ENCODE data around the gene DNAH9.

Gene DNAH9

DNA sequence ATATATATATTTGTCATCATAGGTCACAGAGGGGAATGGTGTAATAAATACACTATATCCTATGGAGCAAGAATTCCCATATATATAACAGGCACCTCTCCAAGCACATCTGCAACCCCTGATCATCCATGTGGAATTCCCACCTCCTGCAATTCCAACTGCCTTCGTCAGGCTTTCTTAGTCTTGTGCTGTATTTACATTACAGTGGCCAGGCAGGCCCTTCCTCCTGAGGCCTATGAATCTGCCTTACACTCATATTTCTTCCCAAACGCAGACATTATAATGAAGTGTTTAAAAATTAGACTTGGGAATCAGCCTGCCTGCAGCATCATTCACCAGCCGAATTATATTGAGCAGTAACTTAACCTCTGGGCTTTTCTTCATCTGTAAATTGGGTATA lies 19.3 kb upstream of the DNAH9 start:
- Histone ChIP-seq H4K20me1 (ENCODE audit: insufficient read depth, low read length) (no peaks in the 10 kb centered on the region), H3K4me2 (ENCODE audit: insufficient read depth, low read length) (no peak overlapping the region), H3K9ac (ENCODE audit: low read depth, low read length) (no peak overlapping the region), H3K27me3 (ENCODE audit: insufficient read depth, low read length, poor library complexity) (no peaks in the 10 kb centered on the region), H3K9me3 (ENCODE audit: insufficient read depth, low read length, severe bottlenecking) (peaks cover 17% of the 10 kb centered on the region), H3K4me1 (ENCODE audit: insufficient read depth, low read length) (no peaks in the 10 kb centered on the region), H3K27ac (ENCODE audit: low read length) (no peak overlapping the region), H3K4me3 (ENCODE audit: low read depth in 1 of 2, low read length in 2 of 2) (no peak overlapping the region), H2AFZ (ENCODE audit: low read depth, low read length) (no peak overlapping the region), H3K36me3 (ENCODE audit: insufficient read depth, low read length) (no peaks in the 10 kb centered on the region), H3K79me2 (ENCODE audit: insufficient read depth, low read length) (no peaks in the 10 kb centered on the region)
- DNase-seq (no peak), ATAC-seq (ENCODE audit: insufficient read depth, low read depth) (no peak)
- TF ChIP-seq CTCF (IDR thresholded peaks at IDR 0.05; ENCODE audit: borderline replicate concordance, extremely low read depth, low read length, poor library complexity, severe bottlenecking) (no peak), EZH2 (IDR thresholded peaks at IDR 0.05; ENCODE audit: borderline replicate concordance, low read depth, low read length, severe bottlenecking) (no peak)

DNA sequence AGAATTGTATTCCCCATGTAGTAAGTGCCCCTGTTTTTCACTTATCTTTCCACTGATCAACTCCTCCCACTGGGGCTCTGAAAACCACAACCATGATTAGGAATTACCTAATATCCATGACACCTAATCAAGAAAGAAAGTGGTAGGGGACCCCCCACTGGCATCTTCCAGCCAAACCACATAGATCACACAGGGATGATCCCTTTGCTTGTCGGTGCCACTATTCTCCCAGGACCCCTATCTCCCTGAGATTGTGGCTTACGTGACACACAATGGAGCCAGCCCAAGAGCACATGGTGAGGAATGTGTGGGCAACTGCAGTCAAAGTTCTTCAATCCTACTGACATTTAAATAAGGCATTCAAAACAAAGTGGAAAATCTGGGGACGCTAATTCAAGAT lies 17.6 kb upstream of the DNAH9 start:
- Histone ChIP-seq H3K4me2 (ENCODE audit: insufficient read depth, low read length) (no peak overlapping the region), H3K27ac (ENCODE audit: low read length) (no peak overlapping the region), H3K9ac (ENCODE audit: low read depth, low read length) (no peak overlapping the region), H2AFZ (ENCODE audit: low read depth, low read length) (no peak overlapping the region), H3K4me3 (ENCODE audit: low read depth in 1 of 2, low read length in 2 of 2) (no peak overlapping the region), H3K4me1 (ENCODE audit: insufficient read depth, low read length) (no peaks in the 10 kb centered on the region), H3K27me3 (ENCODE audit: insufficient read depth, low read length, poor library complexity) (no peaks in the 10 kb centered on the region), H3K36me3 (ENCODE audit: insufficient read depth, low read length) (no peaks in the 10 kb centered on the region), H3K79me2 (ENCODE audit: insufficient read depth, low read length) (no peaks in the 10 kb centered on the region), H4K20me1 (ENCODE audit: insufficient read depth, low read length) (no peaks in the 10 kb centered on the region), H3K9me3 (ENCODE audit: insufficient read depth, low read length, severe bottlenecking) (peaks cover 17% of the 10 kb centered on the region)
- DNase-seq (no peak), ATAC-seq (ENCODE audit: insufficient read depth, low read depth) (no peak)
- TF ChIP-seq EZH2 (IDR thresholded peaks at IDR 0.05; ENCODE audit: borderline replicate concordance, low read depth, low read length, severe bottlenecking) (no peak), CTCF (IDR thresholded peaks at IDR 0.05; ENCODE audit: borderline replicate concordance, extremely low read depth, low read length, poor library complexity, severe bottlenecking) (no peak)

GRCh38 chr17:11582217-11582616 lies 16.1 kb upstream of the DNAH9 start:
- Histone ChIP-seq H3K4me1 (ENCODE audit: insufficient read depth, low read length) (no peaks in the 10 kb centered on the region), H4K20me1 (ENCODE audit: insufficient read depth, low read length) (no peaks in the 10 kb centered on the region), H3K4me3 (ENCODE audit: low read depth in 1 of 2, low read length in 2 of 2) (no peak overlapping the region), H3K27me3 (ENCODE audit: insufficient read depth, low read length, poor library complexity) (no peaks in the 10 kb centered on the region), H3K79me2 (ENCODE audit: insufficient read depth, low read length) (no peaks in the 10 kb centered on the region), H3K27ac (ENCODE audit: low read length) (no peak overlapping the region), H3K36me3 (ENCODE audit: insufficient read depth, low read length) (no peaks in the 10 kb centered on the region), H2AFZ (ENCODE audit: low read depth, low read length) (no peak overlapping the region), H3K9ac (ENCODE audit: low read depth, low read length) (no peak overlapping the region), H3K9me3 (ENCODE audit: insufficient read depth, low read length, severe bottlenecking) (peaks cover 17% of the 10 kb centered on the region), H3K4me2 (ENCODE audit: insufficient read depth, low read length) (no peak overlapping the region)
- ATAC-seq (ENCODE audit: insufficient read depth, low read depth) (no peak), DNase-seq (no peak)
- no peak for TF ChIP-seq CTCF (IDR thresholded peaks at IDR 0.05; ENCODE audit: borderline replicate concordance, extremely low read depth, low read length, poor library complexity, severe bottlenecking)
- no peak for TF ChIP-seq EZH2 (IDR thresholded peaks at IDR 0.05; ENCODE audit: borderline replicate concordance, low read depth, low read length, severe bottlenecking)

All from DND-41 (cell line).